ENCODE data around the gene KATNAL1.

The KATNAL1 gene

DNA sequence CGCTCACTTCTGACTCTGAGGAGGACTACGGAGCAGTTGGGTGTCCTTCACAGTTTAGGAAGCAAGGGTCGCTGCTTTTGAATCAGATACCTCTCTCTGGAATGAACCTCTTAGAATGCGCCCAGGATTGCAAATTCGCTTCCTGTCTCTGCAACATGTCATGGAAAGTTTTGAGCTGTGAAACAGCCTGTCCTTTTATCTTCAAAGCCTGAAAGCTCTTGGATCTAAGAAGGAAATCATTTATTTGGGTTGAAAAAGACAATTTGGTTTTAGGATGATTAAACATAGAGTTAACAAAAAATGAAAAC is 134.1 kb downstream of the KATNAL1 start:
- no peaks in the 10 kb centered on the region for H3K9me3 ChIP-seq (ENCODE audit: control insufficient read depth, low read length)
- H3K14ac ChIP-seq (ENCODE audit: low read length in 2 of 2): no peak overlapping the region
- H3K4me2 ChIP-seq (ENCODE audit: low read length, poor library complexity, severe bottlenecking): no peak overlapping the region
- no peak overlapping the region for H2AK5ac ChIP-seq (ENCODE audit: low read length, severe bottlenecking)
- no peaks in the 10 kb centered on the region for H3K36me3 ChIP-seq (ENCODE audit: control insufficient read depth in 1 of 2, insufficient read depth in 2 of 2, low read depth in 1 of 2, low read length in 2 of 2)
- no peaks in the 10 kb centered on the region for H3K79me1 ChIP-seq (replicated peaks; ENCODE audit: low read length, poor library complexity, severe bottlenecking)
- H3K23ac ChIP-seq (ENCODE audit: low read length in 2 of 2): no peak overlapping the region
- no peak overlapping the region for H3K4ac ChIP-seq (ENCODE audit: low read depth in 1 of 2, low read length in 2 of 2)
- H3K4me1 ChIP-seq (ENCODE audit: control insufficient read depth, insufficient read depth, low read depth, low read length): peaks cover 9% of the 10 kb centered on the region
- no peak overlapping the region for H3K9ac ChIP-seq (ENCODE audit: low read length)
- H3K27me3 ChIP-seq (ENCODE audit: control insufficient read depth in 1 of 2, insufficient read depth in 1 of 2, low read length in 2 of 2): no peaks in the 10 kb centered on the region
- H4K91ac ChIP-seq (ENCODE audit: low read length): no peak overlapping the region
- H2BK5ac ChIP-seq (ENCODE audit: low read depth, low read length, poor library complexity, severe bottlenecking): no peak overlapping the region
- 17% methylated on average over 5 of the region's 5 CpGs for WGBS
- peak overlapping the region in 1 of 2 experiments; percentile 7 for H3K18ac ChIP-seq (ENCODE audit: low read depth in 1 of 2, low read length in 2 of 2)
- no peak overlapping the region for H2BK12ac ChIP-seq (ENCODE audit: low read length in 2 of 2)
- no peak overlapping the region for H2BK15ac ChIP-seq (ENCODE audit: low read depth, poor library complexity, severe bottlenecking)
- no peak overlapping the region for H2AFZ ChIP-seq (ENCODE audit: low read depth, low read length)
- H2BK120ac ChIP-seq (ENCODE audit: low read depth, low read length): no peak overlapping the region
- peak overlapping the region; percentile 27 for H3K27ac ChIP-seq (ENCODE audit: low read length, poor library complexity, severe bottlenecking)
- peak; percentile 65 for DNase-seq
- H4K8ac ChIP-seq (ENCODE audit: low read length): peak overlapping the region; percentile 70
- H3K4me3 ChIP-seq (ENCODE audit: insufficient read depth in 1 of 2, low read depth in 1 of 2, low read length in 2 of 2): no peak overlapping the region

DNA sequence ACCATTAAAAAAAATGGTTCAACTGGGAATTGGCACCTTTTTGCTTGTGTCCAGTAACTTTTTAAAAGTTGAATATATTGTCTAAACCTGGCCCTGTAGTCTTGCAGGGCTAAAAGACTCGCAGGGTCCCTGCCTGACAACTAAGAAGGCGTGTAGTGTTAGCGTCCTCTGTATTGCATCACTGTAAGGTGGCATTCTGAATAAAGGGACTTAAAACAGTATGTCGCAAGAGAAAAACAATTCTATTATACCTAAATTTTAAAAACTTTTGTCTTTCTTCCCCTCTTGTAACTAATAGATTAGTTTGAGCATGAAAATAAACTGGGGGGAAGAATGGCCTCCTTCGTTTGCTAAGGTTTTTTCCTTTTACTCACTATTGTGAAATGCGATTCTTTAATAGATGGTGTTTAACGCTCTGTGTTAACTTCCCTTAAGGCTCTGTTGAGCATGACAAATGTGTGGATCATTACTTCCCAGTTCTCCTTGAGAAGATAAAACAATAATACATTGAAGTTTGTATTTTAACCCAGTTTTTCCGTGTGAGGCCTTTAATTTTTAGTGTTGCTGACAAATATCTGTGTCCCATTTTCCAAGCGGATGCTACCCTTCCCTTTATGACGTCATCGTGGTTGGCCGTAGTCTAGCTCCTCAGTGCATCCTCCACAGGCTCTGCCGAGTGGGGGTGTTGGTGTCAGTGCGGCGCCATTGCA is 134.6 kb downstream of the KATNAL1 start:
- H4K91ac ChIP-seq (ENCODE audit: low read length): no peak overlapping the region
- no peak for DNase-seq
- no peak overlapping the region for H3K23ac ChIP-seq (ENCODE audit: low read length in 2 of 2)
- peaks cover 9% of the 10 kb centered on the region for H3K4me1 ChIP-seq (ENCODE audit: control insufficient read depth, insufficient read depth, low read depth, low read length)
- H3K9ac ChIP-seq (ENCODE audit: low read length): no peak overlapping the region
- no peak overlapping the region for H3K14ac ChIP-seq (ENCODE audit: low read length in 2 of 2)
- peak overlapping the region; percentile 31 for H3K27ac ChIP-seq (ENCODE audit: low read length, poor library complexity, severe bottlenecking)
- no peaks in the 10 kb centered on the region for H3K9me3 ChIP-seq (ENCODE audit: control insufficient read depth, low read length)
- H3K79me1 ChIP-seq (replicated peaks; ENCODE audit: low read length, poor library complexity, severe bottlenecking): no peaks in the 10 kb centered on the region
- peak overlapping the region in 1 of 2 experiments; percentile 7 for H3K18ac ChIP-seq (ENCODE audit: low read depth in 1 of 2, low read length in 2 of 2)
- no peak overlapping the region for H3K4me2 ChIP-seq (ENCODE audit: low read length, poor library complexity, severe bottlenecking)
- H3K4ac ChIP-seq (ENCODE audit: low read depth in 1 of 2, low read length in 2 of 2): no peak overlapping the region
- no peak overlapping the region for H2BK12ac ChIP-seq (ENCODE audit: low read length in 2 of 2)
- no peak overlapping the region for H2AFZ ChIP-seq (ENCODE audit: low read depth, low read length)
- no peak overlapping the region for H2BK120ac ChIP-seq (ENCODE audit: low read depth, low read length)
- H2AK5ac ChIP-seq (ENCODE audit: low read length, severe bottlenecking): no peak overlapping the region
- H3K4me3 ChIP-seq (ENCODE audit: insufficient read depth in 1 of 2, low read depth in 1 of 2, low read length in 2 of 2): no peak overlapping the region
- H2BK5ac ChIP-seq (ENCODE audit: low read depth, low read length, poor library complexity, severe bottlenecking): no peak overlapping the region
- H2BK15ac ChIP-seq (ENCODE audit: low read depth, poor library complexity, severe bottlenecking): no peak overlapping the region
- H3K27me3 ChIP-seq (ENCODE audit: control insufficient read depth in 1 of 2, insufficient read depth in 1 of 2, low read length in 2 of 2): no peaks in the 10 kb centered on the region
- WGBS: 65% methylated on average over 13 of the region's 15 CpGs
- H3K36me3 ChIP-seq (ENCODE audit: control insufficient read depth in 1 of 2, insufficient read depth in 2 of 2, low read depth in 1 of 2, low read length in 2 of 2): no peaks in the 10 kb centered on the region
- H4K8ac ChIP-seq (ENCODE audit: low read length): peak overlapping the region; percentile 70

DNA sequence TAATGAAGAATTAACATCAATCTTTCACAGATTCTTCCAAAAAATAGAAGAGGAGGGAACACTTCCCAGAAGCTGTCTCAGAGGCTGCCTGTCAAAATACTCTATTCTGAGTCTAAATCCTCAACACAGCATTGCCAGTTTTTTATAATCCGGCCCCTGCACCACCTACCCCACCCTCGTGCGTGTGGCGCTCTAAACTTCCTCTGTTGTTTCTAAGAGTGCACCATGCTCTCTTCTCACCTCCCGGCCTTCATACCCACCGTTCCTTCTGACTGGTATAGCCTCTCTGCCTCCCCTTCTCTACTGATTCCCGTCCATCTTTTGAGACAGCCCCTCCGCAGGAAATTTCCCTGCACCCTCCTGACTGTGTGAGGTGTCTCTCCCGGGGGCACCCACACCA is 136.8 kb downstream of the KATNAL1 start:
- H3K23ac ChIP-seq (ENCODE audit: low read length in 2 of 2): no peak overlapping the region
- DNase-seq: no peak
- H3K9ac ChIP-seq (ENCODE audit: low read length): no peak overlapping the region
- no peak overlapping the region for H3K27ac ChIP-seq (ENCODE audit: low read length, poor library complexity, severe bottlenecking)
- H3K79me1 ChIP-seq (replicated peaks; ENCODE audit: low read length, poor library complexity, severe bottlenecking): no peaks in the 10 kb centered on the region
- no peak overlapping the region for H4K8ac ChIP-seq (ENCODE audit: low read length)
- H3K9me3 ChIP-seq (ENCODE audit: control insufficient read depth, low read length): no peaks in the 10 kb centered on the region
- peaks cover 9% of the 10 kb centered on the region for H3K4me1 ChIP-seq (ENCODE audit: control insufficient read depth, insufficient read depth, low read depth, low read length)
- no peak overlapping the region for H3K14ac ChIP-seq (ENCODE audit: low read length in 2 of 2)
- H2BK120ac ChIP-seq (ENCODE audit: low read depth, low read length): no peak overlapping the region
- H3K4me3 ChIP-seq (ENCODE audit: insufficient read depth in 1 of 2, low read depth in 1 of 2, low read length in 2 of 2): no peak overlapping the region
- H3K18ac ChIP-seq (ENCODE audit: low read depth in 1 of 2, low read length in 2 of 2): no peak overlapping the region
- H2AFZ ChIP-seq (ENCODE audit: low read depth, low read length): no peak overlapping the region
- H2AK5ac ChIP-seq (ENCODE audit: low read length, severe bottlenecking): no peak overlapping the region
- H3K4ac ChIP-seq (ENCODE audit: low read depth in 1 of 2, low read length in 2 of 2): no peak overlapping the region
- no peak overlapping the region for H2BK5ac ChIP-seq (ENCODE audit: low read depth, low read length, poor library complexity, severe bottlenecking)
- H3K27me3 ChIP-seq (ENCODE audit: control insufficient read depth in 1 of 2, insufficient read depth in 1 of 2, low read length in 2 of 2): no peaks in the 10 kb centered on the region
- no peaks in the 10 kb centered on the region for H3K36me3 ChIP-seq (ENCODE audit: control insufficient read depth in 1 of 2, insufficient read depth in 2 of 2, low read depth in 1 of 2, low read length in 2 of 2)
- no peak overlapping the region for H4K91ac ChIP-seq (ENCODE audit: low read length)
- no peak overlapping the region for H2BK12ac ChIP-seq (ENCODE audit: low read length in 2 of 2)
- no peak overlapping the region for H2BK15ac ChIP-seq (ENCODE audit: low read depth, poor library complexity, severe bottlenecking)
- H3K4me2 ChIP-seq (ENCODE audit: low read length, poor library complexity, severe bottlenecking): no peak overlapping the region
- 95% methylated on average over 9 of the region's 9 CpGs for WGBS

DNA sequence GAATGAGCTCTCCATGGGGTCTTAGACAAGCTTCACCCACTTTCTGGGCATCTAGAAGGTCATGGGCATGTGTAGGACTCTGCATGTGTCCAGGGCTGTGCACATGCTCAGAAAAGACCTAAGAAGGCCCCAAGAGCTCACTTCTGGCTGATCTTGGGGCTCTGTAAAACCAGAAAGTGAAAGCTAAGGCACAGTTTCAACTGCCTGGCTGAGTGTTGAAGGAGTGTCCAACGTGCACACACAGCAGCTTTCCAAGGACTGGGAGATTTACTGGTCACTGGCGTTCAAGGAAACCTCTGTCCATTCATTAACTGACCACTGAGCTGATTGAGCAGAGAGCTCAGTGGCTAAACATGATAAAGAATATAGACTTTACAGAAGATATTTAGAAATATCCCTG is 137.9 kb downstream of the KATNAL1 start:
- no peaks in the 10 kb centered on the region for H3K79me1 ChIP-seq (replicated peaks; ENCODE audit: low read length, poor library complexity, severe bottlenecking)
- no peak overlapping the region for H4K91ac ChIP-seq (ENCODE audit: low read length)
- H2BK12ac ChIP-seq (ENCODE audit: low read length in 2 of 2): no peak overlapping the region
- H2BK5ac ChIP-seq (ENCODE audit: low read depth, low read length, poor library complexity, severe bottlenecking): no peak overlapping the region
- DNase-seq: peak; percentile 52
- H4K8ac ChIP-seq (ENCODE audit: low read length): peak overlapping the region; percentile 31
- H2BK120ac ChIP-seq (ENCODE audit: low read depth, low read length): no peak overlapping the region
- 0% methylated on average over 2 of the region's 2 CpGs for WGBS
- no peak overlapping the region for H3K4me3 ChIP-seq (ENCODE audit: insufficient read depth in 1 of 2, low read depth in 1 of 2, low read length in 2 of 2)
- H3K4ac ChIP-seq (ENCODE audit: low read depth in 1 of 2, low read length in 2 of 2): no peak overlapping the region
- no peak overlapping the region for H2AK5ac ChIP-seq (ENCODE audit: low read length, severe bottlenecking)
- no peak overlapping the region for H3K9ac ChIP-seq (ENCODE audit: low read length)
- peaks cover 0 to 2% of the 10 kb centered on the region in 2 experiments for H3K27me3 ChIP-seq (ENCODE audit: control insufficient read depth in 1 of 2, insufficient read depth in 1 of 2, low read length in 2 of 2)
- peak overlapping the region; percentile 48 for H3K27ac ChIP-seq (ENCODE audit: low read length, poor library complexity, severe bottlenecking)
- H2BK15ac ChIP-seq (ENCODE audit: low read depth, poor library complexity, severe bottlenecking): no peak overlapping the region
- peaks cover 9% of the 10 kb centered on the region for H3K4me1 ChIP-seq (ENCODE audit: control insufficient read depth, insufficient read depth, low read depth, low read length)
- H2AFZ ChIP-seq (ENCODE audit: low read depth, low read length): no peak overlapping the region
- H3K36me3 ChIP-seq (ENCODE audit: control insufficient read depth in 1 of 2, insufficient read depth in 2 of 2, low read depth in 1 of 2, low read length in 2 of 2): no peaks in the 10 kb centered on the region
- no peak overlapping the region for H3K4me2 ChIP-seq (ENCODE audit: low read length, poor library complexity, severe bottlenecking)
- H3K23ac ChIP-seq (ENCODE audit: low read length in 2 of 2): no peak overlapping the region
- no peaks in the 10 kb centered on the region for H3K9me3 ChIP-seq (ENCODE audit: control insufficient read depth, low read length)
- no peak overlapping the region for H3K14ac ChIP-seq (ENCODE audit: low read length in 2 of 2)
- H3K18ac ChIP-seq (ENCODE audit: low read depth in 1 of 2, low read length in 2 of 2): no peak overlapping the region
